ENCODE results near the gene EEF2KMT. TPM values are rescaled to one million over a fixed set of nuclear protein-coding genes. Genes with fewer than 3 reads are reported as not detected.

EEF2KMT gene
- total and polyA plus RNA-seq, 2 of the 13 experiments (the other 11 are each of a cell fraction or from before 2014, with no cell fraction given): 10.7 to 26.9 TPM

- TF ChIP-seq ZNF800 (CRISPR knock-in tag; IDR thresholded peaks at IDR 0.05) (peak; percentile 76; the same call in 1 of the 2 replicates), ZHX1 (CRISPR knock-in tag; IDR thresholded peaks at IDR 0.05; ENCODE audit: low read depth) (peak; percentile 91), POLR2A (IDR thresholded peaks at IDR 0.05; ENCODE audit: insufficient read depth in 1 of 2, low read depth in 2 of 2, low read length in 2 of 2) (peak; percentile 97 to 100), ZNF775 (CRISPR knock-in tag; IDR thresholded peaks at IDR 0.05; ENCODE audit: borderline replicate concordance) (no peak), ZNF713 (CRISPR knock-in tag; IDR thresholded peaks at IDR 0.05) (peak; percentile 98), ZNF496 (CRISPR knock-in tag; IDR thresholded peaks at IDR 0.05; ENCODE audit: insufficient replicate concordance) (no peak), ZNF264 (CRISPR knock-in tag; IDR thresholded peaks at IDR 0.05) (peak; percentile 60; the same call in 1 of the 2 replicates), ZBTB20 (CRISPR knock-in tag; IDR thresholded peaks at IDR 0.05; ENCODE audit: borderline replicate concordance, low read depth) (peak; percentile 92), ZNF570 (CRISPR knock-in tag; IDR thresholded peaks at IDR 0.05; ENCODE audit: borderline replicate concordance) (no peak), ZNF383 (CRISPR knock-in tag; IDR thresholded peaks at IDR 0.05; ENCODE audit: borderline replicate concordance) (no peak), SAP130 (CRISPR knock-in tag; IDR thresholded peaks at IDR 0.05; ENCODE audit: low read depth) (peak; percentile 99), ZKSCAN1 (IDR thresholded peaks at IDR 0.05; ENCODE audit: low read length) (no peak), ZBTB37 (CRISPR knock-in tag; IDR thresholded peaks at IDR 0.05) (no peak), EZH2 (conservative IDR thresholded peaks at IDR 0.05; ENCODE audit: low read depth, low read length) (no peak), ZNF776 (CRISPR knock-in tag; IDR thresholded peaks at IDR 0.05) (peak; percentile 91), ZKSCAN5 (CRISPR knock-in tag; IDR thresholded peaks at IDR 0.05) (peak; percentile 64; the same call in 1 of the 2 replicates), ZNF7 (CRISPR knock-in tag; IDR thresholded peaks at IDR 0.05) (no peak), ZNF142 (CRISPR knock-in tag; IDR thresholded peaks at IDR 0.05) (peak; percentile 65; the same call in 1 of the 2 replicates)
Observed at GRCh38 chr16:5071681-5072333, 25.8 kb downstream of the EEF2KMT start, which contains the start of gene ALG1 (continued).
